Esophagus squamous epithelium (tissue), 5 donors: ENCODE measurements around the gene ACER3. TPM values are rescaled to one million over a fixed set of nuclear protein-coding genes. Genes with fewer than 3 reads are reported as not detected.

Experiments
- DNase-seq: peaks from one replicate; lab custom pipeline; 2025; lab: John Stamatoyannopoulos, UW
- H3K27ac ChIP-seq, 4 donors: fragments of 200-600 bp; sonication (generic); one replicate each; pipeline ENCODE4 v1.5.1; 2016 to 2019; ENCODE audit warnings: mild to moderate bottlenecking in 1 of 4
- H3K27me3 ChIP-seq, 4 donors: fragments of 200-600 bp; sonication (generic); 1 replicate in 3 of 4; 2 replicates in 1 of 4; pipeline versions ENCODE4 v1.5.1 to v1.6.0; 2017 to 2021; ENCODE audit warnings: antibody characterized with exemption in 1 of 4
- H3K36me3 ChIP-seq, 3 donors: fragments of 200-600 bp; sonication (generic); one replicate each; pipeline ENCODE4 v1.5.1; 2016 to 2019
- H3K4me1 ChIP-seq, 3 donors: fragments of 200-600 bp; sonication (generic); one replicate each; pipeline ENCODE4 v1.5.1; 2017 to 2019
- H3K4me3 ChIP-seq, 4 donors: fragments of 200-600 bp; sonication (generic); 1 replicate in 3 of 4; 2 replicates in 1 of 4; pipeline ENCODE4 v1.5.1; 2016 to 2019; ENCODE audit warnings: mild to moderate bottlenecking in 2 of 4, moderate library complexity in 1 of 4
- H3K9me3 ChIP-seq, 3 donors: fragments of 200-600 bp; sonication (generic); one replicate each; pipeline ENCODE4 v1.5.1; 2016 to 2019
- CTCF ChIP-seq, 6 experiments: fragments of 450-650 bp in 4 of 6; fragments of 200-600 bp in 2 of 6; sonication (generic) in 2 of 6; IDR thresholded peaks; one replicate each; pipeline ENCODE4 v1.5.1; 2016 to 2019; ENCODE audit warnings: antibody characterized with exemption in 6 of 6, mild to moderate bottlenecking in 4 of 6, moderate library complexity in 4 of 6
- POLR2A ChIP-seq, 4 donors: fragments of 450-650 bp; IDR thresholded peaks; one replicate each; pipeline ENCODE4 v1.6.1; 2017; ENCODE audit warnings: antibody characterized with exemption in 4 of 4, mild to moderate bottlenecking in 4 of 4, moderate library complexity in 3 of 4
- WGBS, 2 donors: methylation state at CpG; one replicate each; pipeline ENCODE4 v1.1.5; 2018; 5-methylcytosine and 5-hydroxymethylcytosine counted together
- intact Hi-C: fragments of 100-400 bp; cut with DNase I; formaldehyde crosslinking; loops from one replicate; pipeline ENCODE4 v1.15.0; 2022
- total RNA-seq, 4 donors: library from RNA; depleted of rRNA; stranded (reverse); fragments of >200 nt; gene quantifications; one replicate each; pipeline ENCODE4 v1.1.0, GENCODE V29; 2016
- donor health status: DM: yes; HTN: yes; CAD: no.

Gene ACER3
- total RNA-seq, 4 donors from 2014 or later = 9.9 to 34.2 (median 23.3) TPM

GRCh38 chr11:77027275-77027674, 166.6 kb downstream of the ACER3 start:
- intact Hi-C loops = no loop called here
- DNase-seq = no peak
- Histone ChIP-seq H3K4me3 (no peak overlapping the region), H3K27ac (peak overlapping the region in 3 of 4 donors; percentile 50 to 78 (median 78)), H3K36me3 (peaks cover 0 to 2% (median 0%) of the 10 kb centered on the region in 3 donors), H3K27me3 (peaks cover 0 to 23% (median 0%) of the 10 kb centered on the region in 4 donors), H3K9me3 (no peaks in the 10 kb centered on the region), H3K4me1 (peaks cover 0 to 33% (median 0%) of the 10 kb centered on the region in 3 donors)
- WGBS, 2 donors = 86% methylated on average over 1 of the region's 1 CpG
- no peak for TF ChIP-seq CTCF (IDR thresholded peaks at IDR 0.05)
- TF ChIP-seq POLR2A (IDR thresholded peaks at IDR 0.05) = no peak

- DNase-seq = no peak
- peaks cover 0 to 33% (median 0%) of the 10 kb centered on the region in 3 donors for H3K4me1 ChIP-seq
- H3K27me3 ChIP-seq = peaks cover 0 to 23% (median 0%) of the 10 kb centered on the region in 4 donors
- peak overlapping the region; percentile 19 to 79 (median 64) for H3K27ac ChIP-seq
- peak in 1 of 6 experiments; percentile 20 for TF ChIP-seq CTCF (IDR thresholded peaks at IDR 0.05)
- no peak for TF ChIP-seq POLR2A (IDR thresholded peaks at IDR 0.05)
- no peaks in the 10 kb centered on the region for H3K36me3 ChIP-seq
- intact Hi-C loops = no loop called here
- 33 to 52% methylated on average over 5 to 7 of the region's 7 CpGs for WGBS, 2 donors
- H3K9me3 ChIP-seq = no peaks in the 10 kb centered on the region
- H3K4me3 ChIP-seq = no peak overlapping the region
Measured at GRCh38 chr11:77029829-77030228, 169.1 kb downstream of the ACER3 start.

GRCh38 chr11:77030834-77031414, 170.2 kb downstream of the ACER3 start:
- WGBS, 2 donors = 55% methylated on average over 7 of the region's 12 CpGs; no CpG with 5 or more reads in 1 of the 2 donors
- Histone ChIP-seq H3K4me3 (no peak overlapping the region), H3K36me3 (no peaks in the 10 kb centered on the region), H3K4me1 (peaks cover 0 to 38% (median 0%) of the 10 kb centered on the region in 3 donors), H3K9me3 (no peaks in the 10 kb centered on the region), H3K27ac (peak overlapping the region in 3 of 4 donors; percentile 5 to 20 (median 14)), H3K27me3 (peaks cover 0 to 23% (median 0%) of the 10 kb centered on the region in 4 donors)
- DNase-seq = no peak
- TF ChIP-seq CTCF (IDR thresholded peaks at IDR 0.05) (no peak), POLR2A (IDR thresholded peaks at IDR 0.05) (no peak)
- intact Hi-C loops = no loop called here

- intact Hi-C loops = no loop called here
- H3K36me3 ChIP-seq = no peaks in the 10 kb centered on the region
- no peak overlapping the region for H3K4me3 ChIP-seq
- peaks cover 0 to 23% (median 0%) of the 10 kb centered on the region in 4 donors for H3K27me3 ChIP-seq
- 90 to 93% methylated on average over 3 of the region's 3 CpGs for WGBS, 2 donors
- H3K9me3 ChIP-seq = no peaks in the 10 kb centered on the region
- DNase-seq = no peak
- TF ChIP-seq CTCF (IDR thresholded peaks at IDR 0.05) (no peak), POLR2A (IDR thresholded peaks at IDR 0.05) (no peak)
- H3K4me1 ChIP-seq = peaks cover 0 to 38% (median 0%) of the 10 kb centered on the region in 3 donors
- no peak overlapping the region for H3K27ac ChIP-seq
Measured at GRCh38 chr11:77031599-77031998, 170.9 kb downstream of the ACER3 start.

- intact Hi-C loops = no loop called here
Measured at GRCh38 chr11:77035039-77035438, 174.3 kb downstream of the ACER3 start.

More at GRCh38 chr11:77035039-77035438, 174.3 kb downstream of the ACER3 start:
- Histone ChIP-seq H3K9me3 (no peaks in the 10 kb centered on the region), H3K4me1 (peaks cover 7 to 33% (median 8%) of the 10 kb centered on the region in 3 donors), H3K36me3 (no peaks in the 10 kb centered on the region), H3K27ac (no peak overlapping the region), H3K27me3 (peaks cover 0 to 46% (median 2%) of the 10 kb centered on the region in 4 donors), H3K4me3 (peak overlapping the region in 2 of 4 donors; percentile 4 to 21)
- no peak for DNase-seq
- no peak for TF ChIP-seq CTCF (IDR thresholded peaks at IDR 0.05)
- TF ChIP-seq POLR2A (IDR thresholded peaks at IDR 0.05) = no peak
- 74 to 88% methylated on average over 2 of the region's 2 CpGs for WGBS, 2 donors
